Body of pancreas (tissue), 4 donors: Measurements from ENCODE around the gene NKX1-1. TPM values are rescaled to one million over a fixed set of nuclear protein-coding genes. Genes with fewer than 3 reads are reported as not detected.

Source experiments
- ATAC-seq: fragments of 150-250 bp; one replicate; pipeline ENCODE4 v1.9.1; 2016
- DNase-seq, 4 donors: peaks; one replicate each; pipeline ENCODE4 v3.0.0-alpha.2; 2019
- H3K27ac ChIP-seq, 4 donors: fragments of 200-600 bp; sonication (generic); 1 replicate in 3 of 4; 2 replicates in 1 of 4; pipeline versions ENCODE4 v1.5.1 to v1.6.1; 2016 to 2019; ENCODE audit warnings: mild to moderate bottlenecking in 1 of 4, mixed read lengths in 1 of 4, moderate library complexity in 1 of 4
- H3K27me3 ChIP-seq, 2 donors: fragments of 200-600 bp; sonication (generic); one replicate each; pipeline ENCODE4 v1.6.0; 2016; ENCODE audit warnings: mild to moderate bottlenecking in 1 of 2
- H3K36me3 ChIP-seq, 2 donors: fragments of 200-600 bp; sonication (generic); replicated peaks in 1 of 2; 2 replicates each; pipeline ENCODE4 v1.5.1; 2016; ENCODE audit warnings: low read depth in 2 of 2; ENCODE audit not compliant: insufficient read depth in 1 of 2
- H3K4me1 ChIP-seq: fragments of 200-600 bp; sonication (generic); one replicate; pipeline ENCODE4 v1.6.0; 2016
- H3K4me3 ChIP-seq, 2 donors: fragments of 200-600 bp; sonication (generic); 1 replicate in 1 of 2; 2 replicates in 1 of 2; pipeline ENCODE4 v1.5.1; 2016 to 2019
- H3K9me3 ChIP-seq, 3 donors: fragments of 200-600 bp; sonication (generic); 1 replicate in 2 of 3; 2 replicates in 1 of 3; pipeline ENCODE4 v1.5.1; 2016
- POLR2A ChIP-seq, 3 donors: fragments of 450-650 bp; IDR thresholded peaks; one replicate each; pipeline ENCODE4 v1.6.1; 2016; ENCODE audit warnings: antibody characterized with exemption in 3 of 3, mild to moderate bottlenecking in 2 of 3
- WGBS, 2 donors: methylation state at CpG; one replicate each; pipeline ENCODE4 v1.1.5; 2017; 5-methylcytosine and 5-hydroxymethylcytosine counted together
- intact Hi-C: fragments of 100-400 bp; cut with DNase I; formaldehyde crosslinking; loops from one replicate; pipeline ENCODE4 v1.15.1; 2023
- total RNA-seq, 2 donors: library from RNA; depleted of rRNA; stranded (reverse); fragments of >200 nt; gene quantifications; one replicate each; pipeline ENCODE4 v1.1.0, GENCODE V29; 2016
- TF ChIP-seq, protein P1 (sequence below), 7 experiments: fragments of 450-650 bp in 4 of 7; fragments of 200-600 bp in 3 of 7; sonication (generic) in 3 of 7; IDR thresholded peaks; one replicate each; pipeline ENCODE4 v1.5.1; 2016 to 2019; ENCODE audit warnings: antibody characterized with exemption in 7 of 7

Gene NKX1-1
- total RNA-seq, 2 donors from 2014 or later = not detected

DNA sequence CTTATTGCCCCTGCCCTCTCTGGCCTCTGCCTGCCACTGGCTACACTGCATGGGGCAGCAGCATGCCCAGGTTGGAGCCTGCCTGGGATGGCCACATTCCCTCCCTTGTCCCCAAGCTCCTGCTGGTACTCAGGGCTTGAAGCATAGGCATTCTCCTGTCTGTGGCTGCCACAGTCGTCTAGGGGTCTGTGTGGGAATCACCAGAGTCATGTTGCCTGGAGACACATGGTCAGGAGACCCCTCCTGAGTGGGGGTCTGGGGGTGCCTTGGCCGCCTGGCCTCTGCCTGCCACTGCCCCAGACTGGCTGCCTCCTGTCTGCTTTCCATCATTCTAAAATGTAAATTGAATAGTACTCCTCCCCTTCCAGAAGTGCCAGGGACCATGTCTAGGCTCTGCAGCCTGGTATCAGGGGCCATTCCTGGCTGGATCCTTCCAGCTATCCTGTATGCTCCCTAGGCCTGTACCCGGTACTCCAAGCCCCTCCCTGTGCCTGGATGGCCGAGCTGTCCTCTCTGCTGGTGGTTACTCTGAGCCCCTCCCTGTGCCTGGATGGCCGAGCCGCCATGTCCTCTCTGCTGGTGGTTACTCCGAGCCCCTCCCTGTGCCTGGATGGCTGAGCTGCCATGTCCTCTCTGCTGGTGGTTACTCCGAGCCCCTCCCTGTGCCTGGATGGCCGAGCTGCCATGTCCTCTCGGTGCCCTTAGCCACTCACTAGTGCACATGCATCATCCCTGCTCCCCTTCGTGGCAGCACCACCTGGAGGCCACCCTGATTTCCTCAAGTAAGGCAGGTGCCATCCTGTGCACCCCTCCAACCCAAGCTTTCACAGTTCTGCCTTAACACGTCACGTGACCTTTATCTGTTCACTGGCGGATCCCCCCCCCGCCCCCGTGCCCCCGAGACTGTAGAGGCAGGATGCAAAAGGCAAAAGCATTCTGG, 5.5 kb upstream of the NKX1-1 start:
- H3K4me3 ChIP-seq = no peak overlapping the region
- 28 to 41% methylated on average over 14 to 16 of the region's 17 CpGs for WGBS, 2 donors
- no peaks in the 10 kb centered on the region for H3K4me1 ChIP-seq
- TF ChIP-seq POLR2A (IDR thresholded peaks at IDR 0.05) = no peak
- TF ChIP-seq, protein P1, sequence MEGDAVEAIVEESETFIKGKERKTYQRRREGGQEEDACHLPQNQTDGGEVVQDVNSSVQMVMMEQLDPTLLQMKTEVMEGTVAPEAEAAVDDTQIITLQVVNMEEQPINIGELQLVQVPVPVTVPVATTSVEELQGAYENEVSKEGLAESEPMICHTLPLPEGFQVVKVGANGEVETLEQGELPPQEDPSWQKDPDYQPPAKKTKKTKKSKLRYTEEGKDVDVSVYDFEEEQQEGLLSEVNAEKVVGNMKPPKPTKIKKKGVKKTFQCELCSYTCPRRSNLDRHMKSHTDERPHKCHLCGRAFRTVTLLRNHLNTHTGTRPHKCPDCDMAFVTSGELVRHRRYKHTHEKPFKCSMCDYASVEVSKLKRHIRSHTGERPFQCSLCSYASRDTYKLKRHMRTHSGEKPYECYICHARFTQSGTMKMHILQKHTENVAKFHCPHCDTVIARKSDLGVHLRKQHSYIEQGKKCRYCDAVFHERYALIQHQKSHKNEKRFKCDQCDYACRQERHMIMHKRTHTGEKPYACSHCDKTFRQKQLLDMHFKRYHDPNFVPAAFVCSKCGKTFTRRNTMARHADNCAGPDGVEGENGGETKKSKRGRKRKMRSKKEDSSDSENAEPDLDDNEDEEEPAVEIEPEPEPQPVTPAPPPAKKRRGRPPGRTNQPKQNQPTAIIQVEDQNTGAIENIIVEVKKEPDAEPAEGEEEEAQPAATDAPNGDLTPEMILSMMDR (IDR thresholded peaks at IDR 0.05) = no peak
- no peak overlapping the region for H3K27ac ChIP-seq
- H3K36me3 ChIP-seq = no peaks in the 10 kb centered on the region
- ATAC-seq (no peak), DNase-seq (no peak)
- intact Hi-C loops = no loop called here
- H3K27me3 ChIP-seq = peaks cover 0 to 42% of the 10 kb centered on the region in 2 donors
- H3K9me3 ChIP-seq = no peaks in the 10 kb centered on the region

DNA sequence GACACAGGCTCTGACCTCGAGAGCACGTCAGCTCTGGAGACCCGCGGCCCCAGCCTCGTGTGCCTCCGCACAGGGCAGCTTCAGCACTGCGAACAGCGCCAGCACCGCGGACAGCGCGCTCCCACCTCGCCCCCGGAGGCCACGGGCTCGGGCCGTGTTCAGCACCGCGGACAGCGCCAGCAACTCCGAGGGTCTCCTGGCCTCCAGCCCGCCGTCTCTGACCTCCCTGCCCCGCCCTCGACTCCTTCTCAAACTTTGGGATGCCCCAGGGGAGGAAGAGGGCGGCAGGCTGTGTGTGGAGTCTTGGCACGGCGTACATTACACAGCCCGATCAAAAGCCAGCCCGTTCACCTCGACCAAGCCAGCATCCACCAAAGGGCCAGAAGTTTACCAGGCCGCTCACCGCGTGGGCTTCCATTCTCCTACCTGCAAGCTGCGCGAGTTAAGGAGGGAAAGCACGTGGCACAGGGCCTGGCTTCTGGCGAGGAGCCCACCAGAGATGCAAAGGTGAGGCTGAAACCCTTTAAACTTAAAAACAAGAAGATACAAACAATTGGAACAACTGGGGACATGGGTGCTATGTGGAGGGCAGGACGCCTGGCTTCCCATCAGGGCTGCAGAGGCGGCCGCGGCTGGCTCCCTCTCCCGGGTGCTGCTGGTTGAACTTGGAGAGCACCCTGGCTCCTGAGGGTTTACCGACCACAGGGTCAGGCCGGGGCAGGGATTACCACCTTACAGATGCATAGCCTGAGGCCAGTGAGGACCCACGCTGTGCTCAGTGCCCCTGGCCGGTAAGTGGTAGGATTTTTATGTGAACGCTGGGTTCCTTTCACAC, 4.5 kb upstream of the NKX1-1 start:
- WGBS, 2 donors = 18 to 26% methylated on average over 22 to 48 of the region's 48 CpGs
- peaks cover 0 to 46% of the 10 kb centered on the region in 2 donors for H3K27me3 ChIP-seq
- no peak for ATAC-seq

DNA sequence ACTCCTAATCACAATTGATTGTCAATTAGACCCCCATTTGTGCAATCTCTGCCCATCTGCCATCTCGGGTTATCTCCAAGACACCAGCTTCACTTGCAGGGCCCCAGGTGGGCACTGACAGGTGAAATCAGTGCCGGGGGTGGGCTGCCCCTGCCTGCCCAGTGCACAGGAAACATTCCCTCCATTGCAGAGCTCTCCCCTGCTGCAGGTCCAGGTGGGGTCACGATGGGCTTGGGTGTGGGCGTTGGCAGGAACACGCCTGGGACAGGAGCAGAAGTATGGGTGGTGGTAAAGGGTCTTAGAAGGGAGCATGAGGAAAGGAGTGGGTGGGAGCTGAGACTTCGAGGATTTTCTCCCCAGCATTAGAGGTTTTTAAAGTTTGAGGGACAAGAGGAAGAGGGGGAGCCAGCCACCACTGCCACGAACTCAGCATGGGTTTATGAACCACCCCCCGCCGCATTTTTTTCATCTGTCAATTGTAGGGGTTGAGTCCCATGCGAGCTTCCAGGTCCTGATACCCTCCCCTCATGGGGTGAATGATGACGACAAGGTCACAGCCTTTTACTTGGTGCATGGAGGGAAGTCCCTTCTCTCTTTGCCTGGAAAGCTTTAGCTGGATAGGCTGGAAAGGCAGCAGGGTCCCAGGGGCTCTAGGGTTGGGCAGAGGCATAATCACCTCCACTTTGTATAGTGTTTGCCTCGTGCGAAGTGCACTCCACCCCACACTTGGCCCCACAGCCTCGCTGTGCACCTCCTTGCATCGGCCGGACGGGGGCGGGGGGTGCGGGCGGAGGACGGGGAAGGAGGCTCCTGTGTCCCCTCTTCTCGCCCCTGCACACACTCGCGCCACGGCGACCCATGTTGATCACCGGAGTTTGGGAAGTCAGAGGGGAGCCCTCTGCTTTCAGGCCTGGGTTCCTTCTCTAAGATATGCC, 3.5 kb upstream of the NKX1-1 start:
- H3K36me3 ChIP-seq = no peaks in the 10 kb centered on the region
- ATAC-seq = no peak
- peaks cover 12% of the 10 kb centered on the region for H3K4me1 ChIP-seq
- no peaks in the 10 kb centered on the region for H3K9me3 ChIP-seq
- intact Hi-C loops = no loop called here
- H3K27ac ChIP-seq = no peak overlapping the region
- no peak for DNase-seq
- H3K27me3 ChIP-seq = peaks cover 0 to 49% of the 10 kb centered on the region in 2 donors
- 30 to 35% methylated on average over 23 to 26 of the region's 27 CpGs for WGBS, 2 donors
- no peak overlapping the region for H3K4me3 ChIP-seq
- TF ChIP-seq, protein P1 (IDR thresholded peaks at IDR 0.05) = no peak
- no peak for TF ChIP-seq POLR2A (IDR thresholded peaks at IDR 0.05)

More for the DNA sequence above, 4.5 kb upstream of the NKX1-1 start:
- Histone ChIP-seq H3K27ac (no peak overlapping the region), H3K36me3 (no peaks in the 10 kb centered on the region), H3K9me3 (no peaks in the 10 kb centered on the region), H3K4me3 (no peak overlapping the region), H3K4me1 (peaks cover 4% of the 10 kb centered on the region)
- intact Hi-C loops = no loop called here
- TF ChIP-seq, protein P1 (IDR thresholded peaks at IDR 0.05) = no peak
- no peak for TF ChIP-seq POLR2A (IDR thresholded peaks at IDR 0.05)
- peak in 3 of 4 donors; percentile 11 to 36 (median 34) for DNase-seq

DNA sequence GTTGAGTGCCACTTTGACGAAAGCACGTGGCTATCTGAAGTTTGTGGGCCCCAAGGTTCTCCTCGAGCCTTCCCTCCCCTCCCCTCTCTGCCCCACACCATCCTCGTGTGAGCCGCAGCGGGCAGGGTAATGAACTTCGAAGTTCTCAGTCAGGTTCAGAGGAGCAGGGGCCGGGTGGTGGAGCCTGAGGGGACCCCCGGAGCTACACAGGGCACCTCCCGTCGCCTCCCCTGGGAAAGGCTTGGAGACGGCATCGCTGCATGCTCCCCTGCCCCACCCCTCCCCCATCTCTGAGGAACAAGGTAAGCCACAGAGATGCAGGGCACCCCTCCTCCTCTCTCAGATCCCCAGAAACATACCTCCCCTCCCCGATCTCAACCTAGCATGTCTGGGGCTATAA, 2.8 kb upstream of the NKX1-1 start:
- peaks cover 6 to 56% of the 10 kb centered on the region in 2 donors for H3K27me3 ChIP-seq
- peaks cover 18% of the 10 kb centered on the region for H3K4me1 ChIP-seq
- no peak for ATAC-seq
- no peak overlapping the region for H3K4me3 ChIP-seq
- intact Hi-C loops = no loop called here
- no peaks in the 10 kb centered on the region for H3K9me3 ChIP-seq
- H3K27ac ChIP-seq = no peak overlapping the region
- TF ChIP-seq, protein P1 (IDR thresholded peaks at IDR 0.05) = no peak
- no peak for TF ChIP-seq POLR2A (IDR thresholded peaks at IDR 0.05)
- 18 to 29% methylated on average over 13 to 14 of the region's 14 CpGs for WGBS, 2 donors
- H3K36me3 ChIP-seq = no peaks in the 10 kb centered on the region
- DNase-seq = no peak
